ENCODE data around the gene SUMO3. TPM values are rescaled to one million over a fixed set of nuclear protein-coding genes. Genes with fewer than 3 reads are reported as not detected.

Gene SUMO3
- total and polyA plus RNA-seq, 2 experiments from 2014 or later = 90.8 to 103 TPM

GRCh38 chr21:44763050-44763378 is 54.8 kb downstream of the SUMO3 start:
- Histone ChIP-seq H3K27ac (ENCODE audit: low read depth) (no peak overlapping the region), H3K9me2 (ENCODE audit: insufficient read depth) (no peaks in the 10 kb centered on the region), H3K4me2 (no peak overlapping the region), H3K79me2 (replicated peaks; ENCODE audit: insufficient read depth) (no peaks in the 10 kb centered on the region), H3K4me3 (no peak overlapping the region), H3K4me1 (ENCODE audit: insufficient read depth) (peaks cover under 1% of the 10 kb centered on the region; the same call in 1 of the 2 replicates), H3K27me3 (ENCODE audit: insufficient read depth) (no peaks in the 10 kb centered on the region), H3F3A (replicated peaks; ENCODE audit: low read depth) (no peaks in the 10 kb centered on the region), H3K36me3 (ENCODE audit: insufficient read depth) (no peaks in the 10 kb centered on the region), H4K20me1 (replicated peaks; ENCODE audit: insufficient read depth) (no peaks in the 10 kb centered on the region), H2AFZ (no peak overlapping the region)
- no peak for DNase-seq (ENCODE audit: low spot score)
- no peaks in the 10 kb centered on the region for H3K36me3 Mint-ChIP-seq (ENCODE audit: low read depth)
- no peak overlapping the region for H3K27ac Mint-ChIP-seq
- H3K4me1 Mint-ChIP-seq = peaks cover 44% of the 10 kb centered on the region
- no peak for TF ChIP-seq JUNB (IDR thresholded peaks at IDR 0.05; ENCODE audit: unreplicated experiment)
- TF ChIP-seq POLR2AphosphoS5 (IDR thresholded peaks at IDR 0.05; ENCODE audit: low read depth) = no peak
- TF ChIP-seq ETS1 (IDR thresholded peaks at IDR 0.05) = no peak
- no peak for TF ChIP-seq ZNF114 (CRISPR knock-in tag; IDR thresholded peaks at IDR 0.05)
- no peak for TF ChIP-seq EZH2phosphoT487 (IDR thresholded peaks at IDR 0.05; ENCODE audit: unreplicated experiment)
- TF ChIP-seq STAT1 (IDR thresholded peaks at IDR 0.05; ENCODE audit: unreplicated experiment) = no peak
- no peak for TF ChIP-seq CREB1 (CRISPR knock-in tag; IDR thresholded peaks at IDR 0.05; ENCODE audit: low read depth)
- TF ChIP-seq REST (IDR thresholded peaks at IDR 0.05; ENCODE audit: unreplicated experiment) = no peak
- no peak for TF ChIP-seq ZNF331 (CRISPR knock-in tag; IDR thresholded peaks at IDR 0.05; ENCODE audit: low read depth)
- no peak for TF ChIP-seq ZNF462 (CRISPR knock-in tag; IDR thresholded peaks at IDR 0.05)
- no peak for TF ChIP-seq EZH2 (IDR thresholded peaks at IDR 0.05; ENCODE audit: low read depth, unreplicated experiment)
- no peak for TF ChIP-seq NANOG (IDR thresholded peaks at IDR 0.05; ENCODE audit: borderline replicate concordance)
- TF ChIP-seq CTCF (conservative IDR thresholded peaks at IDR 0.05; ENCODE audit: low read depth in 2 of 2) = no peak
- no peak for ATAC-seq
- peaks cover 8% of the 10 kb centered on the region for H3K27me3 Mint-ChIP-seq (ENCODE audit: insufficient read depth, low read depth, poor library complexity)
- no peak overlapping the region for H3K4me3 Mint-ChIP-seq
- H3K9me3 Mint-ChIP-seq = peaks cover 3% of the 10 kb centered on the region; the same call in 2 of the 3 replicates
